Gastrocnemius medialis (tissue), 4 donors: ENCODE data around the gene PLB1. TPM values are rescaled to one million over a fixed set of nuclear protein-coding genes. Genes with fewer than 3 reads are reported as not detected.
A peak's percentile ranks its signal among the peaks of the same experiment; 100 is the strongest.

ENCODE experiments used
- ATAC-seq, 2 donors: fragments of 150-250 bp; one replicate each; pipeline ENCODE4 v1.9.1; 2016
- DNase-seq, 2 donors: peaks; one replicate each; pipeline ENCODE4 v3.0.0-alpha.2; 2019
- H3K27ac ChIP-seq, 4 donors: fragments of 200-600 bp; sonication (generic); 1 replicate in 1 of 4; 2 replicates in 3 of 4; pipeline ENCODE4 v1.5.1; 2016 to 2018; ENCODE audit warnings: mild to moderate bottlenecking in 2 of 4, moderate library complexity in 1 of 4
- H3K27me3 ChIP-seq, 3 donors: fragments of 200-600 bp; sonication (generic) in 2 of 3; 1 replicate in 1 of 3; 2 replicates in 2 of 3; pipeline versions ENCODE4 v1.5.1 to v1.6.0; 2016 to 2019; ENCODE audit warnings: mild to moderate bottlenecking in 1 of 3, moderate library complexity in 1 of 3
- H3K36me3 ChIP-seq, 2 donors: fragments of 200-600 bp; sonication (generic) in 1 of 2; one replicate each; pipeline ENCODE4 v1.5.1; 2017 to 2018
- H3K4me1 ChIP-seq, 2 donors: fragments of 200-600 bp; sonication (generic) in 1 of 2; one replicate each; pipeline ENCODE4 v1.5.1; 2016 to 2017; ENCODE audit warnings: mild to moderate bottlenecking in 2 of 2
- H3K4me3 ChIP-seq, 4 donors: fragments of 200-600 bp; sonication (generic) in 3 of 4; 1 replicate in 1 of 4; 2 replicates in 3 of 4; pipeline ENCODE4 v1.5.1; 2016 to 2019; ENCODE audit warnings: mild to moderate bottlenecking in 2 of 4
- H3K9me3 ChIP-seq, 3 donors: fragments of 200-600 bp; sonication (generic) in 2 of 3; 1 replicate in 1 of 3; 2 replicates in 2 of 3; pipeline ENCODE4 v1.5.1; 2016 to 2019
- CTCF ChIP-seq, 5 experiments: fragments of 450-650 bp in 3 of 5; fragments of 200-600 bp in 2 of 5; sonication (generic) in 2 of 5; IDR thresholded peaks in 4 of 5; conservative IDR thresholded peaks in 1 of 5; 1 replicate in 4 of 5; 2 replicates in 1 of 5; pipeline ENCODE4 v1.5.1; 2016 to 2019; ENCODE audit warnings: antibody characterized with exemption in 5 of 5, mild to moderate bottlenecking in 3 of 5, moderate library complexity in 3 of 5
- POLR2A ChIP-seq, 2 donors: fragments of 450-650 bp; IDR thresholded peaks; one replicate each; pipeline ENCODE4 v1.6.1; 2017; ENCODE audit warnings: antibody characterized with exemption in 2 of 2, mild to moderate bottlenecking in 2 of 2, moderate library complexity in 2 of 2
- in situ Hi-C, 4 donors: fragments of 200-750 bp; cut with MboI; loops; one replicate each; pipeline versions ENCODE4 v1.15.0 to v1.8.0; 2017; ENCODE audit warnings: low sequenced_read_pairs in 4 of 4
- intact Hi-C: fragments of 100-400 bp; cut with DNase I; formaldehyde crosslinking; loops from one replicate; pipeline ENCODE4 v1.15.1; 2023; ENCODE audit warnings: low total_unique reads
- total RNA-seq, 4 donors: library from RNA; depleted of rRNA; stranded (reverse); fragments of >200 nt; gene quantifications; one replicate each; pipeline versions ENCODE4 v1.1.0 to v1.2.3, GENCODE V29; 2016

PLB1 gene
- total RNA-seq, 4 donors from 2014 or later, result 1.2 to 4.3 (median 2.8) TPM

GRCh38 chr2:28465148-28465885, 30.5 kb upstream of the PLB1 start:
- no peak for TF ChIP-seq CTCF (IDR thresholded peaks at IDR 0.05 in 4 of 5, conservative IDR thresholded peaks at IDR 0.05 in 1 of 5)
- no peak for TF ChIP-seq POLR2A (IDR thresholded peaks at IDR 0.05)
- no peaks in the 10 kb centered on the region for H3K4me1 ChIP-seq
- DNase-seq (no peak), ATAC-seq (no peak)
- intact Hi-C loops, result no loop called here
- in situ Hi-C loops, result no loop called here
- no peak overlapping the region for H3K4me3 ChIP-seq
- H3K36me3 ChIP-seq, result no peaks in the 10 kb centered on the region
- H3K27me3 ChIP-seq, result no peaks in the 10 kb centered on the region
- H3K27ac ChIP-seq, result no peak overlapping the region
- H3K9me3 ChIP-seq, result no peaks in the 10 kb centered on the region

- Histone ChIP-seq H3K4me3 (no peak overlapping the region), H3K27me3 (no peaks in the 10 kb centered on the region), H3K36me3 (no peaks in the 10 kb centered on the region), H3K4me1 (no peaks in the 10 kb centered on the region), H3K9me3 (no peaks in the 10 kb centered on the region), H3K27ac (no peak overlapping the region)
- no peak for DNase-seq
- in situ Hi-C loops (no loop called here), intact Hi-C loops (no loop called here)
- TF ChIP-seq CTCF (IDR thresholded peaks at IDR 0.05 in 4 of 5, conservative IDR thresholded peaks at IDR 0.05 in 1 of 5), result no peak
- TF ChIP-seq POLR2A (IDR thresholded peaks at IDR 0.05), result no peak
- peak in 1 of 2 donors; percentile 42 for ATAC-seq
These were observed 26.6 kb upstream of the PLB1 start for GRCh38 chr2:28469304-28469703.

GRCh38 chr2:28469947-28470535, 25.8 kb upstream of the PLB1 start:
- Histone ChIP-seq H3K27ac (no peak overlapping the region), H3K36me3 (no peaks in the 10 kb centered on the region), H3K4me1 (no peaks in the 10 kb centered on the region), H3K4me3 (no peak overlapping the region), H3K27me3 (no peaks in the 10 kb centered on the region), H3K9me3 (no peaks in the 10 kb centered on the region)
- TF ChIP-seq POLR2A (IDR thresholded peaks at IDR 0.05) (no peak), CTCF (IDR thresholded peaks at IDR 0.05 in 4 of 5, conservative IDR thresholded peaks at IDR 0.05 in 1 of 5) (no peak)
- in situ Hi-C loops (no loop called here), intact Hi-C loops (no loop called here)
- ATAC-seq (no peak), DNase-seq (no peak)

GRCh38 chr2:28470759-28471158, 25.1 kb upstream of the PLB1 start:
- no peak overlapping the region for H3K27ac ChIP-seq
- H3K4me3 ChIP-seq, result no peak overlapping the region
- H3K27me3 ChIP-seq, result no peaks in the 10 kb centered on the region
- H3K36me3 ChIP-seq, result no peaks in the 10 kb centered on the region
- intact Hi-C loops (no loop called here), in situ Hi-C loops (no loop called here)
- no peaks in the 10 kb centered on the region for H3K9me3 ChIP-seq
- no peak for DNase-seq
- H3K4me1 ChIP-seq, result no peaks in the 10 kb centered on the region
- ATAC-seq, result no peak
- no peak for TF ChIP-seq CTCF (IDR thresholded peaks at IDR 0.05 in 4 of 5, conservative IDR thresholded peaks at IDR 0.05 in 1 of 5)
- TF ChIP-seq POLR2A (IDR thresholded peaks at IDR 0.05), result no peak
